Mesothelial cell of epicardium (in vitro differentiated cells): ENCODE results near the gene A2ML1. TPM values are rescaled to one million over a fixed set of nuclear protein-coding genes. Genes with fewer than 3 reads are reported as not detected.

Experiments
- DNase-seq, 2 experiments: peaks; one replicate each; pipeline ENCODE4 v3.0.0; 2021; ENCODE audit warnings: low spot score in 2 of 2; ENCODE audit not compliant: unreplicated experiment in 2 of 2
- H3K27ac Mint-ChIP-seq: 2 replicates; pipeline ENCODE4 v1.8.0; 2021; ENCODE audit warnings: mixed read lengths
- H3K27me3 Mint-ChIP-seq: 2 replicates; pipeline ENCODE4 v1.8.0; 2021; ENCODE audit warnings: low read depth, mixed read lengths
- H3K36me3 Mint-ChIP-seq: 2 replicates; pipeline ENCODE4 v1.8.0; 2021; ENCODE audit warnings: mixed read lengths
- H3K4me1 Mint-ChIP-seq: 2 replicates; pipeline ENCODE4 v1.8.0; 2021; ENCODE audit warnings: mixed read lengths
- H3K4me3 Mint-ChIP-seq: 2 replicates; pipeline ENCODE4 v1.8.0; 2021; ENCODE audit warnings: mild to moderate bottlenecking, moderate library complexity, mixed read lengths
- H3K9me3 Mint-ChIP-seq: 2 replicates; pipeline ENCODE4 v1.8.0; 2021; ENCODE audit warnings: mixed read lengths
- total RNA-seq: library from RNA; stranded (reverse); gene quantifications from 3 replicates; pipeline ENCODE4 v1.2.1, GENCODE V29; 2021
- TF ChIP-seq, protein P1 (sequence below): fragments of 200-600 bp; sonication (generic); IDR thresholded peaks from one replicate; pipeline ENCODE4 v1.5.0; 2021; ENCODE audit warnings: antibody characterized with exemption; ENCODE audit not compliant: unreplicated experiment

Gene A2ML1
- total RNA-seq, 1 donor from 2014 or later = 0.13 TPM

GRCh38 chr12:8832500-8832899, 10.1 kb downstream of the A2ML1 start:
- H3K4me1 Mint-ChIP-seq = peaks cover 27% of the 10 kb centered on the region
- no peaks in the 10 kb centered on the region for H3K36me3 Mint-ChIP-seq
- TF ChIP-seq, protein P1, sequence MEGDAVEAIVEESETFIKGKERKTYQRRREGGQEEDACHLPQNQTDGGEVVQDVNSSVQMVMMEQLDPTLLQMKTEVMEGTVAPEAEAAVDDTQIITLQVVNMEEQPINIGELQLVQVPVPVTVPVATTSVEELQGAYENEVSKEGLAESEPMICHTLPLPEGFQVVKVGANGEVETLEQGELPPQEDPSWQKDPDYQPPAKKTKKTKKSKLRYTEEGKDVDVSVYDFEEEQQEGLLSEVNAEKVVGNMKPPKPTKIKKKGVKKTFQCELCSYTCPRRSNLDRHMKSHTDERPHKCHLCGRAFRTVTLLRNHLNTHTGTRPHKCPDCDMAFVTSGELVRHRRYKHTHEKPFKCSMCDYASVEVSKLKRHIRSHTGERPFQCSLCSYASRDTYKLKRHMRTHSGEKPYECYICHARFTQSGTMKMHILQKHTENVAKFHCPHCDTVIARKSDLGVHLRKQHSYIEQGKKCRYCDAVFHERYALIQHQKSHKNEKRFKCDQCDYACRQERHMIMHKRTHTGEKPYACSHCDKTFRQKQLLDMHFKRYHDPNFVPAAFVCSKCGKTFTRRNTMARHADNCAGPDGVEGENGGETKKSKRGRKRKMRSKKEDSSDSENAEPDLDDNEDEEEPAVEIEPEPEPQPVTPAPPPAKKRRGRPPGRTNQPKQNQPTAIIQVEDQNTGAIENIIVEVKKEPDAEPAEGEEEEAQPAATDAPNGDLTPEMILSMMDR = no peak
- H3K4me3 Mint-ChIP-seq = no peak overlapping the region
- H3K9me3 Mint-ChIP-seq = peaks cover 1% of the 10 kb centered on the region
- no peaks in the 10 kb centered on the region for H3K27me3 Mint-ChIP-seq
- H3K27ac Mint-ChIP-seq = no peak overlapping the region
- DNase-seq = no peak

DNA sequence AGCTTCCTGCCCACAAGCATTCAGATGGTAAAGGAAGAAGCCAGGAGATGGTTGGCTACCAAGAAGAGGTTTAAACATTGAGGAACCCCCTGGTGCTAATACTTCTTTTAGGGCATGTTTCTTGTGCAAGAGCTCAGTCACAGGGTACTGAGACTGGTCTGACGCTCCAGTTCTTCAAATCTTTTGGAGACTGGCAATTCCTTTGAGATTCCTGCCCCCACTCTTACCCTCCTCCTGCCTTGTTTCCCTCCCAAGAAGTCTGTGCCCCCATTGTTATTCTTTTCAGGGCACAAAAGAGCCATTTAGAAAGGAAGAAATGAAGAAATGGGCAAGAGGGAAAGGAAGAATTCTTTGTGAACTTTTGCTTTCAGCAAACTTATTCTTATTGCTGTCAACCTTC, 11.8 kb downstream of the A2ML1 start:
- H3K4me3 Mint-ChIP-seq = no peak overlapping the region
- TF ChIP-seq, protein P1 = no peak
- H3K27me3 Mint-ChIP-seq = no peaks in the 10 kb centered on the region
- H3K27ac Mint-ChIP-seq = no peak overlapping the region
- peaks cover 15% of the 10 kb centered on the region for H3K4me1 Mint-ChIP-seq
- no peak for DNase-seq
- no peaks in the 10 kb centered on the region for H3K9me3 Mint-ChIP-seq
- no peaks in the 10 kb centered on the region for H3K36me3 Mint-ChIP-seq

GRCh38 chr12:8837291-8837690, 14.9 kb downstream of the A2ML1 start:
- H3K27ac Mint-ChIP-seq = no peak overlapping the region
- DNase-seq = no peak
- H3K27me3 Mint-ChIP-seq = no peaks in the 10 kb centered on the region
- no peaks in the 10 kb centered on the region for H3K9me3 Mint-ChIP-seq
- peaks cover 4% of the 10 kb centered on the region for H3K4me1 Mint-ChIP-seq
- no peaks in the 10 kb centered on the region for H3K36me3 Mint-ChIP-seq
- TF ChIP-seq, protein P1 = no peak
- H3K4me3 Mint-ChIP-seq = no peak overlapping the region

DNA sequence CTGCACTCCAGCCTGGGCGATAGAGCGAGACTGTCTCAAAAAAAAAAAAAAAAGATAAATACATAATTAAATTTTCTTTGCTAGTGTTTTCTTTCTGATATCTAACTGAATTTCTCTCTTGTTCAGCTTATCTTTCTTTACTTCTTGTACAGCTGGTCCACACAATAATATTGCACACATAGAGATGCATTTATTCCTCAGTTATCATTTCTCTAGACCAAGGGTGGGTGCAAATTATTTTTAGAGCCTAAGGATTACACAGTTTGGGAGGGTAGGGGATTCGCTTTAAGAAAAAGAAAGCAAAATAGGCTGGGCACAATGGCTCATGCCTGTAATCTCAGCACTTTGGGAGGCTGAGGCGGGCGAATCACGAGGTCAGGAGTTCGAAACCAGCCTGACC, 17.9 kb downstream of the A2ML1 start:
- Mint-ChIP-seq H3K27ac (no peak overlapping the region), H3K4me1 (peaks cover 10% of the 10 kb centered on the region), H3K4me3 (no peak overlapping the region), H3K9me3 (no peaks in the 10 kb centered on the region), H3K36me3 (no peaks in the 10 kb centered on the region), H3K27me3 (no peaks in the 10 kb centered on the region)
- no peak for DNase-seq
- TF ChIP-seq, protein P1 = no peak

DNA sequence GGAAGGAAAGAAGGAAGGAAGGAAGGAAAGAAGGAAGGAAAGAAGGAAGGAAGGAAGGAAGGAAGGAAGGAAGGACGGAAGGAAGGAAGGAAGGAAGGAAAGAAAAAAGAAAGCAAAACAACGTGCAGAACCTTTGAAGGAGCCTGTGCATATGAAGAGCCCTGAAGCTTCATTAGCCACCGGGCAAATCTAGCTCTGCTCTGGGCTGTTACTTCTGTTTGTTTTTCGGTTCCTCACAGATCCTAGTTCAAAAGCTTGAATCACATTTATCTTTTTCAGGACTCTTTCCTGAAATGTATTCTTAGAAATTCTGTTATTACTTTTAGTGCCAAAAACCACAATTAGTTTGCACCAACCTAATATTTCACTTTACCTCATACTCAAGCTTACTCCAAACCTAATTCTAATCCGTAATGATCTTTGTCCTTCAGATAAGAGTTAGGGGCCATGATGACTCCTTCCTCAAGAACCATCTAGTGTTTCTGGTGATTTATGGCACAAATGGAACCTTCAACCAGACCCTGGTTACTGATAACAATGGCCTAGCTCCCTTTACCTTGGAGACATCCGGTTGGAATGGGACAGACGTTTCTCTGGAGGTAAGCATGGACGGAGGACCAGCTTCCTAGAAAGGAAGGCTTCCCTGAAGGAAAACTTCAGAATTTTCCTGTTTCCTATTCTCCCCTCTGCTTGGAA, 18.7 kb downstream of the A2ML1 start:
- Mint-ChIP-seq H3K27ac (no peak overlapping the region), H3K4me1 (peaks cover 10% of the 10 kb centered on the region), H3K27me3 (no peaks in the 10 kb centered on the region), H3K4me3 (no peak overlapping the region), H3K9me3 (no peaks in the 10 kb centered on the region), H3K36me3 (no peaks in the 10 kb centered on the region)
- DNase-seq = no peak
- TF ChIP-seq, protein P1 = no peak
